WTC11 (cell line): ENCODE results near the gene WWOX. TPM values are rescaled to one million over a fixed set of nuclear protein-coding genes. Genes with fewer than 3 reads are reported as not detected.

Source experiments
- ATAC-seq: fragments of 200-7000 bp; cut with Tn5 transposase; 2 replicates; pipeline ENCODE4 v1.10.0; 2021; ENCODE audit warnings: mild to moderate bottlenecking, moderate library complexity
- CTCF ChIA-PET: fragments of 300-600 bp; sonication (Branson Sonifier 250); formaldehyde crosslinking; loops from one replicate; lab custom pipeline; 2021; ENCODE audit warnings: antibody characterized with exemption; lab: Charles Lee
- POLR2A ChIA-PET: fragments of 350-600 bp; sonication (Branson Sonifier 250); formaldehyde crosslinking; loops from one replicate; lab custom pipeline; 2021; ENCODE audit warnings: antibody characterized with exemption; lab: Charles Lee
- DNase-seq: peaks from one replicate; pipeline ENCODE4 v3.0.0; 2021; ENCODE audit warnings: low spot score
- H3K27ac Mint-ChIP-seq: 2 replicates; pipeline ENCODE4 v1.8.0; 2021; ENCODE audit warnings: mixed read lengths
- H3K27me3 Mint-ChIP-seq: 2 replicates; pipeline ENCODE4 v1.8.0; 2021; ENCODE audit warnings: low read depth, mild to moderate bottlenecking, moderate library complexity, mixed read lengths
- H3K36me3 Mint-ChIP-seq: 2 replicates; pipeline ENCODE4 v1.8.0; 2021; ENCODE audit warnings: mixed read lengths
- H3K4me1 Mint-ChIP-seq: 2 replicates; pipeline ENCODE4 v1.8.0; 2022; ENCODE audit warnings: mixed read lengths
- H3K4me3 Mint-ChIP-seq: 2 replicates; pipeline ENCODE4 v1.8.0; 2021; ENCODE audit warnings: mild to moderate bottlenecking, moderate library complexity, mixed read lengths
- H3K9me3 Mint-ChIP-seq: 2 replicates; pipeline ENCODE4 v1.8.0; 2021; ENCODE audit warnings: mixed read lengths
- CDX4 ChIP-seq: fragments of 250-450 bp; sonication (Bioruptor Pico); IDR thresholded peaks from 2 replicates; pipeline ENCODE4 v1.9.0; 2021; ENCODE audit warnings: moderate library complexity, mild to moderate bottlenecking, inconsistent platforms, borderline replicate concordance
- CREB1 ChIP-seq: sonication (generic); formaldehyde crosslinking; IDR thresholded peaks from 2 replicates; pipeline ENCODE4 v1.8.0; 2023; ENCODE audit warnings: mild to moderate bottlenecking, missing genetic modification reagents
- GTF2I ChIP-seq: fragments of 250-450 bp; sonication (Bioruptor Pico); conservative IDR thresholded peaks from 2 replicates; pipeline ENCODE4 v1.4.0; 2021; ENCODE audit warnings: mild to moderate bottlenecking
- HMGA2 ChIP-seq: fragments of 250-450 bp; sonication (Bioruptor Pico); IDR thresholded peaks from 2 replicates; pipeline ENCODE4 v1.4.0; 2021; ENCODE audit warnings: mild to moderate bottlenecking, moderate library complexity
- MAX ChIP-seq: sonication (generic); formaldehyde crosslinking; IDR thresholded peaks from 2 replicates; pipeline ENCODE4 v1.8.0; 2022; ENCODE audit warnings: mild to moderate bottlenecking, missing genetic modification reagents
- MLX ChIP-seq: sonication (generic); formaldehyde crosslinking; IDR thresholded peaks from 2 replicates; pipeline ENCODE4 v1.8.1; 2023; ENCODE audit warnings: mild to moderate bottlenecking, missing genetic modification reagents, moderate library complexity
- MYBL2 ChIP-seq: sonication (generic); formaldehyde crosslinking; IDR thresholded peaks from 2 replicates; pipeline ENCODE4 v1.8.1; 2023; ENCODE audit warnings: mild to moderate bottlenecking, moderate library complexity, missing genetic modification reagents
- NFATC4 ChIP-seq: fragments of 250-450 bp; sonication (Bioruptor Pico); IDR thresholded peaks from 2 replicates; pipeline ENCODE4 v1.9.0; 2021; ENCODE audit warnings: mild to moderate bottlenecking
- NFE2L1 ChIP-seq: sonication (generic); formaldehyde crosslinking; IDR thresholded peaks from 2 replicates; pipeline ENCODE4 v1.8.1; 2023; ENCODE audit warnings: missing genetic modification reagents
- NR1H2 ChIP-seq: sonication (generic); formaldehyde crosslinking; IDR thresholded peaks from 2 replicates; pipeline ENCODE4 v1.9.0; 2021; ENCODE audit warnings: mild to moderate bottlenecking, moderate library complexity, missing genetic modification reagents
- NR3C1 ChIP-seq: sonication (generic); formaldehyde crosslinking; conservative IDR thresholded peaks from 2 replicates; pipeline ENCODE4 v1.8.1; 2023; ENCODE audit warnings: low read depth, mild to moderate bottlenecking, missing genetic modification reagents
- PRRX2 ChIP-seq: fragments of 250-450 bp; sonication (Bioruptor Pico); IDR thresholded peaks from 2 replicates; pipeline ENCODE4 v1.8.0; 2021; ENCODE audit warnings: mild to moderate bottlenecking
- SOX15 ChIP-seq: fragments of 250-450 bp; sonication (Bioruptor Pico); IDR thresholded peaks from 2 replicates; pipeline ENCODE4 v1.9.0; 2021; ENCODE audit warnings: mild to moderate bottlenecking
- SP1 ChIP-seq: sonication (generic); formaldehyde crosslinking; conservative IDR thresholded peaks from 2 replicates; pipeline ENCODE4 v1.8.1; 2022; ENCODE audit warnings: missing genetic modification reagents
- TEAD1 ChIP-seq: sonication (generic); formaldehyde crosslinking; IDR thresholded peaks from 2 replicates; pipeline ENCODE4 v1.8.0; 2022; ENCODE audit warnings: mild to moderate bottlenecking, missing genetic modification reagents
- ZNF232 ChIP-seq: sonication (generic); formaldehyde crosslinking; IDR thresholded peaks from 2 replicates; pipeline ENCODE4 v1.8.0; 2022; ENCODE audit warnings: mild to moderate bottlenecking, missing genetic modification reagents
- ZNF416 ChIP-seq: fragments of 250-450 bp; sonication (Bioruptor Pico); IDR thresholded peaks from 2 replicates; pipeline ENCODE4 v1.9.0; 2021; ENCODE audit warnings: mild to moderate bottlenecking, inconsistent platforms
- ZNF423 ChIP-seq: fragments of 250-450 bp; sonication (Bioruptor Pico); IDR thresholded peaks from 2 replicates; pipeline ENCODE4 v2.1.2; 2022; ENCODE audit warnings: mild to moderate bottlenecking, moderate library complexity
- ZSCAN18 ChIP-seq: fragments of 250-450 bp; sonication (Bioruptor Pico); IDR thresholded peaks from 2 replicates; pipeline ENCODE4 v2.1.2; 2022; ENCODE audit warnings: mild to moderate bottlenecking, moderate library complexity
- total RNA-seq: library from RNA; stranded (reverse); gene quantifications from 3 replicates; pipeline ENCODE4 v1.2.3, GENCODE V29; 2021
- TF ChIP-seq, protein P1 (sequence below): sonication (generic); formaldehyde crosslinking; IDR thresholded peaks from 2 replicates; pipeline ENCODE4 v1.8.1; 2023; ENCODE audit warnings: mild to moderate bottlenecking, moderate library complexity, missing genetic modification reagents
- TF ChIP-seq, protein P2 (sequence below): sonication (generic); formaldehyde crosslinking; IDR thresholded peaks from 2 replicates; pipeline ENCODE4 v1.8.0; 2022; ENCODE audit warnings: mild to moderate bottlenecking, missing genetic modification reagents
- TF ChIP-seq, protein P3 (sequence below): sonication (generic); formaldehyde crosslinking; IDR thresholded peaks from 2 replicates; pipeline ENCODE4 v1.8.1; 2023; ENCODE audit warnings: mild to moderate bottlenecking, missing genetic modification reagents, moderate library complexity

WWOX gene
- total RNA-seq, 1 experiment from 2014 or later = 15.7 TPM

GRCh38 chr16:78108451-78108850, 9.0 kb downstream of the WWOX start:
- Mint-ChIP-seq H3K4me3 (no peak overlapping the region), H3K4me1 (no peaks in the 10 kb centered on the region), H3K36me3 (no peaks in the 10 kb centered on the region), H3K27me3 (no peaks in the 10 kb centered on the region), H3K9me3 (no peaks in the 10 kb centered on the region), H3K27ac (no peak overlapping the region)
- CTCF ChIA-PET = no interaction called here
- no peak for TF ChIP-seq NFATC4 (CRISPR knock-in tag)
- TF ChIP-seq ZNF416 (CRISPR knock-in tag) = no peak
- no peak for TF ChIP-seq HMGA2 (CRISPR knock-in tag)
- no peak for TF ChIP-seq CDX4 (CRISPR knock-in tag)
- no peak for TF ChIP-seq NFE2L1 (CRISPR knock-in tag)
- TF ChIP-seq SP1 (CRISPR knock-in tag) = no peak
- no peak for TF ChIP-seq GTF2I
- TF ChIP-seq ZNF423 (CRISPR knock-in tag) = no peak
- no peak for TF ChIP-seq NR3C1 (CRISPR knock-in tag)
- no peak for TF ChIP-seq TEAD1
- TF ChIP-seq ZSCAN18 (CRISPR knock-in tag) = no peak
- ATAC-seq (no peak), DNase-seq (no peak)
- POLR2A ChIA-PET = no interaction called here

DNA sequence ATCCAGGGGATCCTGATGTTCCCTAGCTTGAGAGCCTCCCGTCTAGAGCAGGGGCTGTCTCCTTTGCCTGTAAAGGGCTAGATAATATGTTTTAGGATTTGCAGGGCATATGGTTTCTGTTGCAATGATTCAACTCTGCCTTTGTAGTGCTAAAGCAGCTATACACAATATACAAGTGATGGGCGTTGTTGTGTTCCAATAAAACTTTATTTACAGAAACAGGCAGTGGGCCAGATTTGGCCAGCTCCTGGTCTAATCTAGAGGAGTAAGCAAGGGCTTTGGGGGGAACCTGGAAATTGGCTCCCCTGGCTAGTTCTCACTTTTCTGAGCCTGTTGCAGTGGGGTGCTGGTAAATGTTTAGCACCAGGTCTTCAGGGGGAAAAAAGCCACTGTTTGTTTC, 13.8 kb downstream of the WWOX start:
- ChIA-PET POLR2A (no interaction called here), CTCF (interaction anchor here (2.2 kb wide), 1 partner anchor 14 kb away, joined by 7 read pairs; the partner anchor contains the start of gene WWOX)
- Mint-ChIP-seq H3K27ac (no peak overlapping the region), H3K4me1 (no peaks in the 10 kb centered on the region), H3K27me3 (no peaks in the 10 kb centered on the region), H3K36me3 (peaks cover 7% of the 10 kb centered on the region), H3K4me3 (no peak overlapping the region), H3K9me3 (no peaks in the 10 kb centered on the region)
- ATAC-seq = no peak
- no peak for DNase-seq
- no peak for TF ChIP-seq CREB1 (CRISPR knock-in tag)

- ATAC-seq = no peak
- H3K9me3 Mint-ChIP-seq = no peaks in the 10 kb centered on the region
- TF ChIP-seq PRRX2 (CRISPR knock-in tag) = no peak
- no peak for TF ChIP-seq MLX (CRISPR knock-in tag)
- no peak for TF ChIP-seq MAX
- TF ChIP-seq SOX15 (CRISPR knock-in tag) = no peak
- TF ChIP-seq, protein P1, sequence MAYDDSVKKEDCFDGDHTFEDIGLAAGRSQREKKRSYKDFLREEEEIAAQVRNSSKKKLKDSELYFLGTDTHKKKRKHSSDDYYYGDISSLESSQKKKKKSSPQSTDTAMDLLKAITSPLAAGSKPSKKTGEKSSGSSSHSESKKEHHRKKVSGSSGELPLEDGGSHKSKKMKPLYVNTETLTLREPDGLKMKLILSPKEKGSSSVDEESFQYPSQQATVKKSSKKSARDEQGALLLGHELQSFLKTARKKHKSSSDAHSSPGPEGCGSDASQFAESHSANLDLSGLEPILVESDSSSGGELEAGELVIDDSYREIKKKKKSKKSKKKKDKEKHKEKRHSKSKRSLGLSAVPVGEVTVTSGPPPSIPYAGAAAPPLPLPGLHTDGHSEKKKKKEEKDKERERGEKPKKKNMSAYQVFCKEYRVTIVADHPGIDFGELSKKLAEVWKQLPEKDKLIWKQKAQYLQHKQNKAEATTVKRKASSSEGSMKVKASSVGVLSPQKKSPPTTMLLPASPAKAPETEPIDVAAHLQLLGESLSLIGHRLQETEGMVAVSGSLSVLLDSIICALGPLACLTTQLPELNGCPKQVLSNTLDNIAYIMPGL (CRISPR knock-in tag) = no peak
- TF ChIP-seq MYBL2 = no peak
- TF ChIP-seq, protein P2, sequence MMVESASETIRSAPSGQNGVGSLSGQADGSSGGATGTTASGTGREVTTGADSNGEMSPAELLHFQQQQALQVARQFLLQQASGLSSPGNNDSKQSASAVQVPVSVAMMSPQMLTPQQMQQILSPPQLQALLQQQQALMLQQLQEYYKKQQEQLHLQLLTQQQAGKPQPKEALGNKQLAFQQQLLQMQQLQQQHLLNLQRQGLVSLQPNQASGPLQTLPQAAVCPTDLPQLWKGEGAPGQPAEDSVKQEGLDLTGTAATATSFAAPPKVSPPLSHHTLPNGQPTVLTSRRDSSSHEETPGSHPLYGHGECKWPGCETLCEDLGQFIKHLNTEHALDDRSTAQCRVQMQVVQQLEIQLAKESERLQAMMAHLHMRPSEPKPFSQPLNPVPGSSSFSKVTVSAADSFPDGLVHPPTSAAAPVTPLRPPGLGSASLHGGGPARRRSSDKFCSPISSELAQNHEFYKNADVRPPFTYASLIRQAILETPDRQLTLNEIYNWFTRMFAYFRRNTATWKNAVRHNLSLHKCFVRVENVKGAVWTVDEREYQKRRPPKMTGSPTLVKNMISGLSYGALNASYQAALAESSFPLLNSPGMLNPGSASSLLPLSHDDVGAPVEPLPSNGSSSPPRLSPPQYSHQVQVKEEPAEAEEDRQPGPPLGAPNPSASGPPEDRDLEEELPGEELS (CRISPR knock-in tag) = no peak
- TF ChIP-seq NR1H2 (CRISPR knock-in tag) = no peak
- no peak for TF ChIP-seq ZNF232 (CRISPR knock-in tag)
- TF ChIP-seq, protein P3, sequence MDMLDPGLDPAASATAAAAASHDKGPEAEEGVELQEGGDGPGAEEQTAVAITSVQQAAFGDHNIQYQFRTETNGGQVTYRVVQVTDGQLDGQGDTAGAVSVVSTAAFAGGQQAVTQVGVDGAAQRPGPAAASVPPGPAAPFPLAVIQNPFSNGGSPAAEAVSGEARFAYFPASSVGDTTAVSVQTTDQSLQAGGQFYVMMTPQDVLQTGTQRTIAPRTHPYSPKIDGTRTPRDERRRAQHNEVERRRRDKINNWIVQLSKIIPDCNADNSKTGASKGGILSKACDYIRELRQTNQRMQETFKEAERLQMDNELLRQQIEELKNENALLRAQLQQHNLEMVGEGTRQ (CRISPR knock-in tag) = no peak
- no peak for TF ChIP-seq GTF2I
- TF ChIP-seq, all 79 proteins: peak for 0
- Mint-ChIP-seq H3K36me3 (peaks cover 18% of the 10 kb centered on the region), H3K4me3 (no peak overlapping the region), H3K27me3 (no peaks in the 10 kb centered on the region), H3K27ac (no peak overlapping the region), H3K4me1 (no peaks in the 10 kb centered on the region)
- no peak for DNase-seq
- ChIA-PET POLR2A (no interaction called here), CTCF (no interaction called here)
Observed at GRCh38 chr16:78115659-78116058, 16.2 kb downstream of the WWOX start.
